NCI-H1436 (cell line): ENCODE measurements around the gene TTC6.

Experiments
- DNase-seq: peaks from one replicate; lab custom pipeline; 2025; lab: John Stamatoyannopoulos, UW

Gene TTC6

GRCh38 chr14:37625597-37626595 is 30.5 kb downstream of the TTC6 start:
- no peak for DNase-seq

GRCh38 chr14:37637341-37637740 is 41.9 kb downstream of the TTC6 start:
- no peak for DNase-seq

- no peak for DNase-seq
Observed at GRCh38 chr14:37638599-37638998, 43.2 kb downstream of the TTC6 start.

- no peak for DNase-seq
Observed at GRCh38 chr14:37641117-37641516, 45.7 kb downstream of the TTC6 start.

GRCh38 chr14:37642125-37642524 is 46.7 kb downstream of the TTC6 start:
- DNase-seq = no peak

- DNase-seq = peak; percentile 17
Observed at GRCh38 chr14:37643701-37644100, 48.3 kb downstream of the TTC6 start.
